ENCODE results near the gene BANP. TPM values are rescaled to one million over a fixed set of nuclear protein-coding genes. Genes with fewer than 3 reads are reported as not detected.

The BANP gene
- total RNA-seq, 1 donor from 2014 or later: 18.8 TPM

DNA sequence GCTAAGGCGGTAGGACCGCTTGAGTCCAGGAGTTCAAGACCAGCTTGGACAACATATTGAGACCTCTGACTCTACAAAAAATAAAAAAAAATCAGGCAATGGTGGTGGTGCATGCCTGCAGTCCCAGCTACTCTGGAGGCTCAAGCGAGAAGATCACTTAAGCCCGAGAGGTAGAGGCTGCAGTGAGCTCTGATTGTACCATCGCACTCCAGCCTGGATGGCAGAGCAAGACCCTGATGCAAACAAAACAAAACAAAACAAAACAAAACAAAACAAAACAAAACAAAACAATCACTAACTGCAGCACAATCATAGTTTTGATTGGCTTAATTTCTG, 2.5 kb upstream of the BANP start:
- DNase-seq (ENCODE audit: low read depth in 2 of 2): no peak

DNA sequence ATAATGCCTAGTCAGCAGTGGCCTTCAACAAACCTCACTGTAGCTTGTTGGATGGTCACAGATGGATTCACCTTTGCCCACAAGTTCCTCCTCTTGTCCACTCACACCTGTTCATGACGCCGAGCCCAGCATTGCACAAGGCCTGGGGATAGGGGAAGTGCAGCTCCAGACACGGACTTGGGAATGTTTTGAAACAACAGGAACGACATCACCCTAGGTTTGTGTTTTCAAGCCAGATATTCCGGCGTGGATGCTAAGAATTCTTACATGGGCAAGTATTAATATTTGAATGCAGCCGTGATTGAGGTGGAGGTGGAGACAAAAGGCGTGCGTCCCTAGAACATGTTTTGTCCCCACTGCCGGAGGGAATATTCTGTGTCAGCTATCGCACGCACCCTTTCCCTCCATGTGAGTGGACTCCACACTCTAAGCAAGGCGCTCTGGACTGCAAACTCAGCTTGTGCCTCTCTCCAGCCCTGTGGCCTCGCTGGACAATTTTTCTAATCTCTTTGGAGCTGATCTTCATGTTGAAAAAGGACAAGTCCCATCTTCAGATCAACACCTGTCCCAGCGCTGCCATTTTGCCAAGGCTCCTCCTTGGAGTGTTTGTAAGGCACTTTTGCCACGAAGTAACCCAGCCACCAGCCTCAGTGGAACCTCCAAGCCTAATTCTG, 2.0 kb upstream of the BANP start:
- DNase-seq (ENCODE audit: low read depth in 2 of 2): no peak

- peak; percentile 31 for DNase-seq (ENCODE audit: low read depth in 2 of 2)
Observed at GRCh38 chr16:87951552-87952538, 611 bp downstream of the BANP start.

- DNase-seq (ENCODE audit: low read depth in 2 of 2): no peak
Observed at GRCh38 chr16:87952751-87953150, 1.5 kb downstream of the BANP start.

- peak in 1 of 2 donors; percentile 81 for DNase-seq (ENCODE audit: low read depth in 2 of 2)
Observed at GRCh38 chr16:87953308-87954215, 2.3 kb downstream of the BANP start.

DNA sequence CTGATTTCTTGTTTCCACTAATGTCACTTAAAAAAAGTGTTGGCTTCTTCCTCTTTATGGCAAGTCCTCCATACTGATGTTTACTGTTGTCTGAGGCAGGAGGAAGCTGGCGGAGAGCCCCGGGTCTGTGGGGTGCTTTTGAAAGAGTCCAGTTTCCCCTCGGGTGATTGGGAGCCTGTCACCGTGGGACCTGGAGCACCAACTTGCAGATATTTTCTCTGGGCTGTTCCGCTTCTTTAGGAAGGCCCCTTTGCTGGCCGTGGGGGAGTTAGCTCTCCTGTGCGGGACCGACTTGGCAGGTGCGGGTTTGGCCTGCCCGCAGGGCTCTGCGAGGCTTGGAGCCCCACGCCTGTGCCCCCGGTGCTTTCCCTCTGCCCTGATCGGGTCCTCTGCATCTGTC, 3.1 kb downstream of the BANP start:
- no peak for DNase-seq (ENCODE audit: low read depth in 2 of 2)

DNA sequence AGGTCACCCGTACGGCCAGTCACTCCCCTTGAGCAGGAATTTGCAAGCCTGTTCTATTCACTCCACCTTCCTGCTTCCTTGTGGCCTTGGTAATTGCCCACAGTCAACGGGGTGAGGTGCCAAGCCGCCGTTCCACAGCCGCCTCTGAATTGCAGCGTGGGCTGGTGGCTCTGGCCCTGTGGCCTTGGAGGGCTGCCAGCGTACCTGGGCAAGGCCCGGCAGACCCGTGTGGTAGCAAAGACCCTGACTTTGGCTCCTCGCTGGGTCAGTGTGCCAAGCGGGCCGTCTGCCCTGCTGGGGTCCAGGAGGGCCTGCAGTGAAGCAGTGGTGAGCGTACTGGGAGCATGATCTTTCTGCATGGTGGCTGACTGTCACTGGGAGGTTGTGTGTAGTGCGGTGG, 3.6 kb downstream of the BANP start:
- no peak for DNase-seq (ENCODE audit: low read depth in 2 of 2)

DNA sequence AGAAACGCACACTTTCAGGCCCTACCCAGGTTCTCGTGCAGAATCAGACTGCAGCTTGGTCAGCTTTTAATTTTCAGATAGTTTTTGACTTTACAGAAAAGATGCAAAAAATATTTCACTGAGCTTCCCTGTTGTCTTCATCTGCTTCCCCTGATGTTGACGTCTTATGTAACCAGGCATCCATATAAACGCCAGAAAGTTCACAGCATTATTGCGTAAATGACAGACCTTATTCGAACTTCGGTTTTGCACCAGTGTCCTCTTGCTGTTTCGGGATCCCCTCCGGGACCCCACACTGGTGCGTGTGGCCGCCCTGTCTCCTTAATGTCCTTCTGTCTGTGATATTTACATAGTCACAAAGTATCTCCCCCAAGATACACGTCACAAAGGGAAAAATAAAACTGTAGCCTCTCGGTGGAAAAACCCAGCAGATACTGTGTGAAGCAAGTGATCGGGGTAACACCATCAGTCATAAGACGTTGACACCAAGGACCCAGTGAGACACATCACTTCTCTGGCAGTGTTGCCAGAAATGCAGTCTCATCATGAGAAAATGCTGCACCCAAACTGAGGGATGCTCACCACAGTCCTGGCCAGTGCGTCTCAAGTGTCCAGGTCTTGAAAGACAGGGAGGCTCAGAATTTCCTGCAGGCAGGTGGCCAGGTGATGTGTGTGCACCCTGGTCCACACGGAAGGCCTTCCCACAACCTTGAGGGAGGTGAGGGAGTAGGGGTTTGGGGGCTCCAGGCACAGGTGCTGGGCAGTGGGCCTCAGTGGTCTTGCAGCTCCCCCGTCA, 4.3 kb downstream of the BANP start:
- no peak for DNase-seq (ENCODE audit: low read depth in 2 of 2)

DNA sequence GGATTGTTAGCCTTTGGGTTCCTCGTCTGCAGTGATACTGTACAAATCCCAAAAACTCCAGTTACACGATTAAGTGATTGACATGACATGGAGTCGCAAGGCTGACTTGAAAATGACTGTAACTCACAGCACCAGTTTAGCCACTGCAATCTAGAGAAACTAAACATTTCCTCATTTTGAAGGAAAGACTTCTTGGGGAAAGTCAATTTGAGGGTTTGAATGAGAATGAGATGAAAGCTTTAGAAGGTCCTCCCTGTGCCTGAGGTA, 4.8 kb downstream of the BANP start:
- DNase-seq (ENCODE audit: low read depth in 2 of 2): no peak

GRCh38 chr16:87956365-87957231, 5.4 kb downstream of the BANP start:
- DNase-seq (ENCODE audit: low read depth in 2 of 2): peak; percentile 71 to 83

DNA sequence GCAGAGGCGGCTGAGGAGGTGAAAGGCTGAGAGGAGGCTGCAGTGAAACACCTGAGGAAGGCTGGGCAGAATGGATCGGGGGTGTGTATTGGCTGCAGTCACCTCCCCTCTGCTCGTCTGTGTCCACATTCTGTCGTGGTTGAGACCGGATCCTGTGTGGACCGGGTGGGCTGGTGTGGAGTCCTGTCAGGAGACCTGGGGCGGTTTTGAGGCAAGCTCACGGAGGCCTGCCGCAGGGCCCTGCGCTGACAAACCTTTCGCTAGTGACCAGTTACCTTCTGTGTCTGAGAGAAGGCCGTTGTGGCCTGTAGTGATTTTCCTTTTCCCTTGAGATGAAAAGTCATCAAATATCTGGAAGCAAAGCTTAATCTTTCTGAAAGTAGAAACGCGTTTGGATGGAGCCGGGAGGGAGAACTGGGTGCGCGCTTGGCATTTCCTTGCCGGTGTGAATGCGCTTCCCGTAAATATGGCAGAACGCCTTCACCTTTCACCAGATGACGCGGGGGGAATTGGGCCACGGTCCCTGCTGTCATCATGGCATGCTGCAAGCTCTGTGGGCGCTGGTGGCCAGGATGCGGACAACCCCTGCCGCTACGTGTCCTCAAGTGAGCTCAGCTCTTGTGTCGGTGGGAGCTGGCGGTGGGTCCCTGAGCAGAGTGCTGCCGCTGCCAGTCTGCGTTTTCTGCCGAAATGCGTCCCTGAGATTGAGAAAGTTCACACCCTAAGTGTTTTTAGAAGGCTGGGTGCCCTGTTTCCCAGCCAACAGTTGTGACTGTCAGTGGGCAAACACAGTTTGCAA, 6.3 kb downstream of the BANP start:
- DNase-seq (ENCODE audit: low read depth in 2 of 2): no peak

- no peak for DNase-seq (ENCODE audit: low read depth in 2 of 2)
Observed at GRCh38 chr16:87958632-87959031, 7.4 kb downstream of the BANP start.

DNA sequence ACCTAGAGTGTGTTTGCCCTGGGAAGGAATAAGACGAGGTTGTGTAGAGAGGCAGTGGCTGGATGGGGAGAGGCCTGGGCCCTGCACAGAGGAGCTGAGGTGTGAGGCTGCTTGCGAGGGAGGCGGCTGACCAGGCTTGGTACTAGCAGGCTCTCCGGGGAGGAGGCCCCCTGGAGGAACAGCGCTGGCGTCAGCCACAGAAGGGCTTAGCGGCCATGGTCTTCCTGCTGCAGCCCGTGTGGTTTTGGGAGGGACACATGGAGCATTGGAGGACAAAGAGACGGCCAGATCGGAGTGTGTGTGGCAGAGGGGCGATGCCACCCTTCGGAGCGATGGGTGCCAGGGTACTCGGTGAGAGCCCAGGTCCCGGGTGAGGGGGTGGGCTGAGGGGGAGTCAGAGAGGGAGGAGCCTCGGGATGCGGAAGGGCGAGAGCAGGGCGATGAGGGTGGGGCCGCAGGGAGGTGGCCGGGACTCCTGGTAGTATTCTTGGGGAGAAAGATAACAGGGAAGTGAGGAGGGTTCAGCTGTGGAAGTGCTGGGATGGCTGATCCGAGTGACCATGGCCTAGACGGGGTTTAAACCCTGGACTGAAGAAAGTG, 8.3 kb downstream of the BANP start:
- DNase-seq (ENCODE audit: low read depth in 2 of 2): no peak

GRCh38 chr16:87960296-87960695, 9.1 kb downstream of the BANP start:
- DNase-seq (ENCODE audit: low read depth in 2 of 2): no peak

DNA sequence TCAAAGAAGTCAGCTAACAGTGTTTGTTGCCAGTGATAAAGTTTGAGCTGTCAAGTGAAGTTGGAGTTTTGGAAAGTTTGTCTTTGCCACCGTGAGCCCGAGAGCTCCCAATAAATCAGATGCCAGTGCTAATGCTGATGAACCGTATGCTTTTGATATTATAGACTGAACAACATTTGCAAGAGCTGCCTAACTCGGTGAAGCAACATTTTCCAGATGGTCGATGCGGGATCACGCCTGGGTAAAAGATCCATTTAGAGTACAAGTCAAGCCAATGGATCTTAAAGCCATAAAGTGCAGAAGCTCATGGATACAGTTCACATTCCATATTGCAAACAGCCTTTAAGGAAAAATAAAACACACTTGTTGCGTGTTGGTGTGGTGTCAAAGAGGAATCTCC, 9.6 kb downstream of the BANP start:
- no peak for DNase-seq (ENCODE audit: low read depth in 2 of 2)

DNA sequence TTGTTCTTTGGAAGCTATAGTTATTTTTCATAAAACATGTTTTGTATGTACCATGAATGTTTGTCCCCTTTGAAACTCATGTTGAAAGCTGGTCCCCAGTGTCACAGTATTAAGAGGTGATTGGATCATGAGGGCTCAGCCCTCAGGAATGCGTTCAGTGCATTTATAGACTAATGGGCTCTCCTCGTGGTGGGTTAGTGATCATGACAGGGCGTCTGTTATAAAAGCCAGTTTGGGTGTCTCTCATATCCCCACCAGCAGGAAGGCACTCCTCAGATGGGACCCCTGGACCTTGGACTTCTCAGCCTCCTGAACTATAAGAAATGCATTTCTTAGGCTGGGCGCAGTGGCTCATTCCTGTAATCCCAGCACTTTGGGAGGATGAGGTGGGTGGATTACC, 10.4 kb downstream of the BANP start:
- no peak for DNase-seq (ENCODE audit: low read depth in 2 of 2)

DNA sequence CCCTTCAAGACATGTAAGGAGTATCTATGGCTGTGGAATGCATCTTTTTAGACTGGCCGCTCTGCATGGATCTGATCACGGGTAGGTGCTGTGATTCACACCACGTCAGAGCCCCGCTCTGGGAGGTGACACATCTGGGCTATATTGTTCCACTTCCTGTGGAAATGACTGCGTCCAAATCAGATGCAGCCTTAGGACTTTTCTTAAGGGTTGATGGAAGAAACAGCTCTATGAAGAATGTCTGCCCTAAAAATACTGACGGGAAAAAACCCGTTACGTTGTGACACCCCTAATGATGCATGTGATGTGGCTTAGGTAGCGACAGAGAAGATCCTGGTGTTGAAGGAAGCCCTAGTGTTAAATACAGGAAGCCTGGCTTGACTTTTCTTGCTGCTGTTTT, 12.2 kb downstream of the BANP start:
- DNase-seq (ENCODE audit: low read depth in 2 of 2): peak; percentile 85 to 95

- peak in 1 of 2 donors; percentile 57 for DNase-seq (ENCODE audit: low read depth in 2 of 2)
Observed at GRCh38 chr16:87964049-87964659, 12.9 kb downstream of the BANP start.

DNA sequence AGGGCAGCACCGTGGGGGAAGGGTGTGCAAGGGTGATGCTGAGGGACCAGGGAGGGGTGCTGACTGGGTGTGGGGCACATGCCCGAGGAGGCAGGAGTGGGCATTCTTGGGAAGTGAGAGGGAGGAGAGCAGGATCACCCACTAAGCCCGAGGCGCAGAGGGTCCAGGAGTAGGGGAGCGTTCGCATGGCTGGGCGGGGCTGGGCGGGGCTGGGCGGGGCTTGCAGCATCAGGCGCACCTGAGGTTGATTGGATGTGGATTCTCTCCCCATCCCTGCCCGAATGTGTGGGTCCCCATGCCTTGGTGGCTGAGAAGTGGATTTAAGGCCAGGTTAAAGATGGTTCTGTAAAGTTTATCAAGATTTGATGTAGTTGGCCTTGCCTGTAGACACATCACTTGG, 14.2 kb downstream of the BANP start:
- DNase-seq (ENCODE audit: low read depth in 2 of 2): no peak
